Lower leg skin (tissue), 3 donors: ENCODE data around the gene HEXIM2.

ENCODE experiments used
- POLR2A ChIP-seq, 2 donors: fragments of 450-650 bp; IDR thresholded peaks; one replicate each; pipeline ENCODE4 v1.6.1; 2016 to 2017; ENCODE audit warnings: antibody characterized with exemption in 2 of 2, mild to moderate bottlenecking in 1 of 2, moderate library complexity in 1 of 2
- TF ChIP-seq, protein P1 (sequence below), 3 donors: fragments of 450-650 bp; IDR thresholded peaks; one replicate each; pipeline ENCODE4 v1.5.1; 2016; ENCODE audit warnings: antibody characterized with exemption in 3 of 3, mild to moderate bottlenecking in 3 of 3, moderate library complexity in 2 of 3

DNA sequence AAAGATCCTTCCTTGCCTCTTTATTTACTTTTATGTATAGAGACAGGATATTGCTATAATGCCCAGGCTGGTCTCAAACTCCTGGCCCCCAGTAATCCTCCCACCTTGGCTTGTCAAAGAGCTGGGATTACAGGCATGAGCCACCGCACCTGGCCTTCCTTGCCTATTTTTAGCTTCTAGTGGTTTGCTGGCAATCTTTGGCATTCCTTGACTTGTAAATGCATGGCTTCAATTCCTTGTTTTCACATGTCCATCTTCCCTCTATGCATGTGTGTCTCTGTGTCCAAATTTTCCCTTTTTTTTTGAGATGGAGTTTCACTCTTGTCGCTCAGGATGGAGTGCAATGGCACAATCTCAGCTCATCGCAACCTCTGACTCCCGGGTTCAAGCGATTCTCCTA is 22.5 kb downstream of the HEXIM2 start:
- TF ChIP-seq, protein P1, sequence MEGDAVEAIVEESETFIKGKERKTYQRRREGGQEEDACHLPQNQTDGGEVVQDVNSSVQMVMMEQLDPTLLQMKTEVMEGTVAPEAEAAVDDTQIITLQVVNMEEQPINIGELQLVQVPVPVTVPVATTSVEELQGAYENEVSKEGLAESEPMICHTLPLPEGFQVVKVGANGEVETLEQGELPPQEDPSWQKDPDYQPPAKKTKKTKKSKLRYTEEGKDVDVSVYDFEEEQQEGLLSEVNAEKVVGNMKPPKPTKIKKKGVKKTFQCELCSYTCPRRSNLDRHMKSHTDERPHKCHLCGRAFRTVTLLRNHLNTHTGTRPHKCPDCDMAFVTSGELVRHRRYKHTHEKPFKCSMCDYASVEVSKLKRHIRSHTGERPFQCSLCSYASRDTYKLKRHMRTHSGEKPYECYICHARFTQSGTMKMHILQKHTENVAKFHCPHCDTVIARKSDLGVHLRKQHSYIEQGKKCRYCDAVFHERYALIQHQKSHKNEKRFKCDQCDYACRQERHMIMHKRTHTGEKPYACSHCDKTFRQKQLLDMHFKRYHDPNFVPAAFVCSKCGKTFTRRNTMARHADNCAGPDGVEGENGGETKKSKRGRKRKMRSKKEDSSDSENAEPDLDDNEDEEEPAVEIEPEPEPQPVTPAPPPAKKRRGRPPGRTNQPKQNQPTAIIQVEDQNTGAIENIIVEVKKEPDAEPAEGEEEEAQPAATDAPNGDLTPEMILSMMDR (IDR thresholded peaks at IDR 0.05), result no peak
- TF ChIP-seq POLR2A (IDR thresholded peaks at IDR 0.05), result no peak
